Vagina (tissue), 2 donors: ENCODE results near the gene KIF7.

Experiments
- CTCF ChIP-seq, 3 experiments: fragments of 450-650 bp in 2 of 3; fragments of 200-600 bp in 1 of 3; sonication (generic) in 1 of 3; IDR thresholded peaks; one replicate each; pipeline ENCODE4 v1.5.1; 2017 to 2019; ENCODE audit warnings: antibody characterized with exemption in 3 of 3, mild to moderate bottlenecking in 2 of 3, moderate library complexity in 2 of 3
- POLR2A ChIP-seq, 2 donors: fragments of 450-650 bp; IDR thresholded peaks; one replicate each; pipeline ENCODE4 v1.6.1; 2017; ENCODE audit warnings: antibody characterized with exemption in 2 of 2, mild to moderate bottlenecking in 2 of 2, moderate library complexity in 2 of 2
- POLR2AphosphoS5 ChIP-seq, 2 donors: sonication (generic); formaldehyde crosslinking; IDR thresholded peaks; one replicate each; pipeline ENCODE4 v1.9.0; 2017; ENCODE audit warnings: antibody characterized with exemption in 2 of 2, mild to moderate bottlenecking in 2 of 2, low read depth in 1 of 2; ENCODE audit not compliant: insufficient read depth in 1 of 2

GRCh38 chr15:89593018-89593417 lies 62.2 kb downstream of the KIF7 start:
- no peak for TF ChIP-seq CTCF (IDR thresholded peaks at IDR 0.05)
- TF ChIP-seq POLR2A (IDR thresholded peaks at IDR 0.05) = no peak
- no peak for TF ChIP-seq POLR2AphosphoS5 (IDR thresholded peaks at IDR 0.05; ENCODE audit: insufficient read depth in 1 of 2, low read depth in 1 of 2)
